HepG2 (cell line): ENCODE results near the gene VPS13D. TPM values are rescaled to one million over a fixed set of nuclear protein-coding genes. Genes with fewer than 3 reads are reported as not detected.

ENCODE experiments used
- ATAC-seq: fragments of 200-7000 bp; cut with Tn5 transposase; 3 replicates; pipeline ENCODE4 v1.9.1; 2020; ENCODE audit warnings: mild to moderate bottlenecking, moderate library complexity
- BruUV-seq: library from RNA; stranded (reverse); fragments of 400-500 nt; replicated peaks from 2 replicates; lab custom pipeline; 2021; lab: Mats Ljungman, UMichigan
- CTCF ChIA-PET: fragments of 300-600 bp; formaldehyde crosslinking; extraction: SDS; loops from one replicate; lab custom pipeline; 2021; ENCODE audit warnings: low total read pairs, inconsistent platforms, low intra/inter-chr PET ratio; lab: Yijun Ruan, JAX
- POLR2A ChIA-PET: fragments of 350-600 bp; sonication (Branson Sonifier 250); formaldehyde crosslinking; loops from one replicate; lab custom pipeline; 2020; ENCODE audit warnings: antibody characterized with exemption, inconsistent platforms; lab: Yijun Ruan, JAX
- DNase-seq: peaks from one replicate; pipeline ENCODE4 v3.0.0-alpha.2; 2015; ENCODE audit warnings: low spot score
- FAIRE-seq: peaks from 3 replicates; lab custom pipeline; 2011; peaks lifted over from hg19 to GRCh38; lab: Jason Lieb, UNC
- H2AFZ ChIP-seq: one replicate; pipeline ENCODE4 v1.6.1; 2011; ENCODE audit warnings: low read length, inconsistent platforms
- H3K27ac ChIP-seq: fragments of 300-600 bp; 3 replicates; pipeline ENCODE4 v1.8.0; 2011; ENCODE audit warnings: mixed run types, mild to moderate bottlenecking, mixed read lengths, low read length, inconsistent platforms; ENCODE audit not compliant: insufficient read depth; ENCODE audit errors: extremely low read length
- H3K27me3 ChIP-seq, 2 experiments: fragments of 200-600 bp in 1 of 2; 2 replicates in 1 of 2; 3 replicates in 1 of 2; pipeline versions ENCODE4 v1.6.0 to v1.8.0; 2011; ENCODE audit warnings: low read length in 2 of 2, mild to moderate bottlenecking in 2 of 2, moderate library complexity in 2 of 2, inconsistent platforms in 1 of 2; ENCODE audit not compliant: insufficient read depth in 2 of 2, control insufficient read depth in 1 of 2
- H3K36me3 ChIP-seq, 2 experiments: fragments of 200-600 bp in 1 of 2; replicated peaks in 1 of 2; 2 replicates in 1 of 2; 3 replicates in 1 of 2; pipeline versions ENCODE4 v1.5.1 to v1.8.0; 2011; ENCODE audit warnings: low read length in 2 of 2, inconsistent platforms in 1 of 2; ENCODE audit not compliant: insufficient read depth in 2 of 2, control insufficient read depth in 1 of 2
- H3K4me1 ChIP-seq: 2 replicates; pipeline ENCODE4 v1.5.1; 2012; ENCODE audit warnings: low read length, inconsistent platforms; ENCODE audit not compliant: insufficient read depth
- H3K4me2 ChIP-seq: 2 replicates; pipeline ENCODE4 v1.6.0; 2011; ENCODE audit warnings: low read depth, low read length, inconsistent platforms
- H3K4me3 ChIP-seq, 3 experiments: fragments of 200-600 bp in 1 of 3; sonication (generic), shearing (Covaris generic) in 1 of 3; replicated peaks in 1 of 3; 2 replicates each; pipeline ENCODE4 v1.5.1; 2011 to 2016; ENCODE audit warnings: low read length in 3 of 3, inconsistent platforms in 2 of 3, low read depth in 2 of 3, mild to moderate bottlenecking in 2 of 3, control low read depth in 1 of 3, mixed read lengths in 1 of 3; ENCODE audit not compliant: insufficient read depth in 1 of 3
- H3K79me2 ChIP-seq: one replicate; pipeline ENCODE4 v1.6.1; 2011; ENCODE audit warnings: low read length, inconsistent platforms; ENCODE audit not compliant: insufficient read depth
- H3K9ac ChIP-seq: 2 replicates; pipeline ENCODE4 v1.6.0; 2011; ENCODE audit warnings: mild to moderate bottlenecking, low read depth, low read length, inconsistent platforms; ENCODE audit not compliant: insufficient read depth
- H3K9me3 ChIP-seq: 2 replicates; pipeline ENCODE4 v1.5.1; 2012; ENCODE audit warnings: mild to moderate bottlenecking, low read length
- H4K20me1 ChIP-seq: 2 replicates; pipeline ENCODE4 v1.6.0; 2011; ENCODE audit warnings: inconsistent platforms, mild to moderate bottlenecking, low read length, moderate library complexity; ENCODE audit not compliant: insufficient read depth
- AFF4 ChIP-seq: sonication (generic); formaldehyde crosslinking; IDR thresholded peaks from 2 replicates; pipeline ENCODE4 v1.4.0; 2020; ENCODE audit warnings: missing genetic modification reagents
- NR2F1 ChIP-seq, 2 experiments: fragments of 450-650 bp in 1 of 2; formaldehyde crosslinking in 1 of 2; IDR thresholded peaks; 2 replicates each; pipeline versions ENCODE4 v1.5.0 to v1.6.1; 2016 to 2020; ENCODE audit warnings: mild to moderate bottlenecking in 1 of 2, missing compliant biosample characterization in 1 of 2, missing genetic modification reagents in 1 of 2, moderate library complexity in 1 of 2
- NRL ChIP-seq: sonication (generic); formaldehyde crosslinking; IDR thresholded peaks from 2 replicates; pipeline ENCODE4 v1.5.0; 2020; ENCODE audit warnings: missing genetic modification reagents, mild to moderate bottlenecking, moderate library complexity, borderline replicate concordance
- PRDM10 ChIP-seq: sonication (generic); formaldehyde crosslinking; IDR thresholded peaks from 2 replicates; pipeline ENCODE4 v1.4.0; 2020; ENCODE audit warnings: low read depth, missing genetic modification reagents
- SIN3B ChIP-seq: fragments of 150-350 bp; IDR thresholded peaks from 2 replicates; pipeline ENCODE4 v1.6.1; 2014; ENCODE audit warnings: low read length
- ZNF264 ChIP-seq: sonication (generic); formaldehyde crosslinking; IDR thresholded peaks from 2 replicates; pipeline ENCODE4 v1.4.0; 2020; ENCODE audit warnings: missing genetic modification reagents
- ZNF30 ChIP-seq: sonication (generic); formaldehyde crosslinking; IDR thresholded peaks from 2 replicates; pipeline ENCODE4 v1.5.0; 2020; ENCODE audit warnings: mild to moderate bottlenecking, missing genetic modification reagents
- WGBS: methylation state at CpG from one replicate; pipeline ENCODE4 v1.1.6; 2017; ENCODE audit warnings: low lambda C conversion rate; 5-methylcytosine and 5-hydroxymethylcytosine counted together
- in situ Hi-C: cut with HindIII; loops from 2 replicates; pipeline ENCODE4 v1.10.0; 2017; ENCODE audit warnings: low pct_unique_long_range_greater_than_20kb; ENCODE audit not compliant: extremely low pct_ligation_motif_present
- intact Hi-C: fragments of 100-400 bp; cut with micrococcal nuclease; formaldehyde crosslinking; loops from one replicate; pipeline ENCODE4 v1.10.0; 2022; ENCODE audit not compliant: unreplicated experiment
- polyA plus RNA-seq, 8 experiments: library from polyadenylated mRNA; depleted of rRNA in 3 of 8; stranded (reverse) in 7 of 8; unstranded in 1 of 8; fragments of >200 nt; fragmentation: Illumina TruSeq in 4 of 8; extraction: Trizol in 4 of 8; gene quantifications; 2 replicates each; pipeline versions ENCODE4 v1.2.1 to v1.2.3, GENCODE V29; 2011 to 2016; ENCODE audit warnings: low read depth in 4 of 8, missing spikeins in 1 of 8, mixed read lengths in 1 of 8; ENCODE audit not compliant: insufficient read depth in 1 of 8
- total RNA-seq, 5 experiments: library from RNA; depleted of rRNA; stranded (reverse); fragments of >200 nt; fragmentation: Illumina TruSeq; extraction: Trizol; gene quantifications; 2 replicates each; pipeline ENCODE4 v1.2.3, GENCODE V29; 2016; ENCODE audit warnings: low read depth in 1 of 5
- TF ChIP-seq, protein P1 (sequence below): IDR thresholded peaks from 2 replicates; pipeline ENCODE4 v1.6.1; 2012; ENCODE audit warnings: inconsistent platforms
- TF ChIP-seq, protein P2 (sequence below), 2 experiments: sonication (generic) in 1 of 2; formaldehyde crosslinking in 1 of 2; IDR thresholded peaks; 2 replicates each; pipeline versions ENCODE4 v1.5.1 to v1.6.1; 2011 to 2020; ENCODE audit warnings: borderline replicate concordance in 1 of 2, low read depth in 1 of 2, low read length in 1 of 2, mild to moderate bottlenecking in 1 of 2, missing genetic modification reagents in 1 of 2, moderate library complexity in 1 of 2
- TF ChIP-seq, protein P3 (sequence below): sonication (generic); formaldehyde crosslinking; IDR thresholded peaks from 2 replicates; pipeline ENCODE4 v1.5.0; 2020; ENCODE audit warnings: missing genetic modification reagents, mild to moderate bottlenecking, borderline replicate concordance

VPS13D gene
- total and polyA plus RNA-seq, 2 of the 13 experiments (the other 11 are each of a cell fraction or from before 2014, with no cell fraction given): 8.6 to 13.9 TPM

GRCh38 chr1:12450756-12451559 lies 221.1 kb downstream of the VPS13D start (continued):
- TF ChIP-seq, protein P1, sequence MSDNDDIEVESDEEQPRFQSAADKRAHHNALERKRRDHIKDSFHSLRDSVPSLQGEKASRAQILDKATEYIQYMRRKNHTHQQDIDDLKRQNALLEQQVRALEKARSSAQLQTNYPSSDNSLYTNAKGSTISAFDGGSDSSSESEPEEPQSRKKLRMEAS: no peak
- TF ChIP-seq SIN3B: no peak
- TF ChIP-seq, protein P2, sequence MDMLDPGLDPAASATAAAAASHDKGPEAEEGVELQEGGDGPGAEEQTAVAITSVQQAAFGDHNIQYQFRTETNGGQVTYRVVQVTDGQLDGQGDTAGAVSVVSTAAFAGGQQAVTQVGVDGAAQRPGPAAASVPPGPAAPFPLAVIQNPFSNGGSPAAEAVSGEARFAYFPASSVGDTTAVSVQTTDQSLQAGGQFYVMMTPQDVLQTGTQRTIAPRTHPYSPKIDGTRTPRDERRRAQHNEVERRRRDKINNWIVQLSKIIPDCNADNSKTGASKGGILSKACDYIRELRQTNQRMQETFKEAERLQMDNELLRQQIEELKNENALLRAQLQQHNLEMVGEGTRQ (IDR thresholded peaks at IDR 0.05; ENCODE audit: low read depth, low read length): no peak
- TF ChIP-seq, protein P2 (CRISPR knock-in tag; IDR thresholded peaks at IDR 0.05; ENCODE audit: borderline replicate concordance): no peak
- no peak for TF ChIP-seq NRL (CRISPR knock-in tag)
- TF ChIP-seq, all 625 proteins: peak for 0

GRCh38 chr1:12451560-12451900 lies 221.7 kb downstream of the VPS13D start:
- Histone ChIP-seq H3K79me2 (no peaks in the 10 kb centered on the region), H3K9ac (no peak overlapping the region), H3K4me1 (peaks cover 64% of the 10 kb centered on the region), H3K4me3 (no peak overlapping the region), H3K27ac (no peak overlapping the region), H3K27me3 (no peaks in the 10 kb centered on the region), H3K9me3 (no peaks in the 10 kb centered on the region), H3K4me2 (no peak overlapping the region), H3K36me3 (peaks cover 2 to 4% of the 10 kb centered on the region in 2 experiments; a peak in 4 of 5 replicates), H2AFZ (no peak overlapping the region), H4K20me1 (no peaks in the 10 kb centered on the region)
- FAIRE-seq (no peak), ATAC-seq (no peak), DNase-seq (no peak)
- intact Hi-C loops: no loop called here
- 97% methylated on average over 3 of the region's 3 CpGs for WGBS
- in situ Hi-C loops: no loop called here
- ChIA-PET CTCF (no interaction called here), POLR2A (no interaction called here)
- BruUV-seq: no TSS peak
- TF ChIP-seq PRDM10 (no peak), ZNF264 (CRISPR knock-in tag) (no peak), NR2F1 (CRISPR knock-in tag; IDR thresholded peaks at IDR 0.05) (no peak), ZNF30 (no peak), AFF4 (CRISPR knock-in tag) (no peak)
- TF ChIP-seq, protein P3, sequence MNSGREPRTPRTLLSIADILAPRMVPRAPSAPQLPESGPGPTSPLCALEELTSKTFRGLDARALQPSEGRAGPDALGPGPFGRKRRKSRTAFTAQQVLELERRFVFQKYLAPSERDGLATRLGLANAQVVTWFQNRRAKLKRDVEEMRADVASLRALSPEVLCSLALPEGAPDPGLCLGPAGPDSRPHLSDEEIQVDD (CRISPR knock-in tag): no peak
